ENCODE data around the gene FCRL3.

DNA sequence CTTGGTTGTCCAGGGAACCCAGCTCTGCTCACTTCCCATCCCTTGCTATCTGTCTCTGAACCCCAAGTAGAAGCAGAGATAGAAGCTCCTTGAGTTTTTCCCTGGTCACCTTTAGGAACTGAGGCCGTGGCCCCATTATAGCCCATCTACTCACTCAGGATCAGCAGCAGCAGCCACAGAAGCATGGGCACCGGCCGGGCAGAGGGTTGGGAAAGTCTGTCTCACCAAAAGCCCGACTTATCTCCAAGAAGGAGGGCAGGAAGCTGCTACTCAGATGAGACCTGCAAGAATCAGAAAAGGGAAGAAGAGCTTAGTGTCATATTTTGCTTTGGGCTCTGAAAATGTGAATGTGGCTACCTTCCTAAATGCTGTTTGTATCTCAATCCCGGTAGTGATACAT lies 264 bp downstream of the FCRL3 start:
- no peak for TF ChIP-seq POLR2A (IDR thresholded peaks at IDR 0.05)
- TF ChIP-seq, protein P1, sequence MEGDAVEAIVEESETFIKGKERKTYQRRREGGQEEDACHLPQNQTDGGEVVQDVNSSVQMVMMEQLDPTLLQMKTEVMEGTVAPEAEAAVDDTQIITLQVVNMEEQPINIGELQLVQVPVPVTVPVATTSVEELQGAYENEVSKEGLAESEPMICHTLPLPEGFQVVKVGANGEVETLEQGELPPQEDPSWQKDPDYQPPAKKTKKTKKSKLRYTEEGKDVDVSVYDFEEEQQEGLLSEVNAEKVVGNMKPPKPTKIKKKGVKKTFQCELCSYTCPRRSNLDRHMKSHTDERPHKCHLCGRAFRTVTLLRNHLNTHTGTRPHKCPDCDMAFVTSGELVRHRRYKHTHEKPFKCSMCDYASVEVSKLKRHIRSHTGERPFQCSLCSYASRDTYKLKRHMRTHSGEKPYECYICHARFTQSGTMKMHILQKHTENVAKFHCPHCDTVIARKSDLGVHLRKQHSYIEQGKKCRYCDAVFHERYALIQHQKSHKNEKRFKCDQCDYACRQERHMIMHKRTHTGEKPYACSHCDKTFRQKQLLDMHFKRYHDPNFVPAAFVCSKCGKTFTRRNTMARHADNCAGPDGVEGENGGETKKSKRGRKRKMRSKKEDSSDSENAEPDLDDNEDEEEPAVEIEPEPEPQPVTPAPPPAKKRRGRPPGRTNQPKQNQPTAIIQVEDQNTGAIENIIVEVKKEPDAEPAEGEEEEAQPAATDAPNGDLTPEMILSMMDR (IDR thresholded peaks at IDR 0.05): no peak

All from lower leg skin (tissue), 3 donors.